Activated CD8-positive, alpha-beta memory T cell treated with anti-CD3 and anti-CD28 coated beads, Interleukin-2, amount 50 U/mL, for 1 hour (primary cell): ENCODE data around the gene PTPRR.

Experiments
- DNase-seq: peaks from one replicate; pipeline ENCODE4 v3.0.0-alpha.2; 2020; ENCODE audit errors: extremely low read depth

Gene PTPRR

DNA sequence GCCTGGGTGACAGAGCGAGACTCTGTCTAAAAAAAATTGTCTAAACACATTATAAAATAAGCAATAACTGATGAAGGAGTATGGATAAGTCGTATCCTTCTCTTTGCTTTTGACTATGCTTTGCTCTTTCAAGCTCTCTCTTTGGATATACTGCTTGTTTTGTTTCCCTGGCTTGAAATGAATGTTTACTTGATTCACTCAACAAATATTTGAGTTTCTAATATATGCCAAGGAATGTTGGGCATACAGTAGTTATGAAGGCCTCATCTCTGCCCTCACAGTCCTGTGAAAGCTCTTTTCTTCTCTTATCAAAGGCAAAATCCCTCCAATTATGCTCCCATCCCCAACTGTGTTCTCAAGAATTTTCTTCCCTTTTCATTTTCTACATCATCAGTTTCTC is 123.5 kb downstream of the PTPRR start:
- DNase-seq: no peak

DNA sequence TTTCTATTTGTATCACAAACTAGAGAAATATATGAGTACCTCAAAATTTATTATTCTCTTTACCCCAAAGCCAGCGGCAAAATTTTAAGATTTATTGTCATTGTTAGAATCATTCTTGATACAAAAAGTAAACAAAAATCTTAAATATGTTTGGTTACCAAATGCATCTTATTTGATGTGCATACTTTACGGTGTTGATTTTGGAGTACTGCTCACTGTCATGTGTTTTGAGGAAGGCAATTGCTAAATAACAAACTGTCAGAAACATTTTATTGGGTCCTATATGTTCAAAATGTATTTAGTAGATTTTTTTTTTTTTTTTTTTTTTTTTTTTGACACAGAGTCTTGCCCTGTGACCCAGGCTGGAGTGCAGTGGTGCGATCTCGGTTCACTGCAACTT is 124.9 kb downstream of the PTPRR start:
- DNase-seq: no peak

GRCh38 chr12:70794131-70794530 is 126.4 kb downstream of the PTPRR start:
- no peak for DNase-seq

GRCh38 chr12:70788774-70789173 is 131.8 kb downstream of the PTPRR start:
- no peak for DNase-seq

DNA sequence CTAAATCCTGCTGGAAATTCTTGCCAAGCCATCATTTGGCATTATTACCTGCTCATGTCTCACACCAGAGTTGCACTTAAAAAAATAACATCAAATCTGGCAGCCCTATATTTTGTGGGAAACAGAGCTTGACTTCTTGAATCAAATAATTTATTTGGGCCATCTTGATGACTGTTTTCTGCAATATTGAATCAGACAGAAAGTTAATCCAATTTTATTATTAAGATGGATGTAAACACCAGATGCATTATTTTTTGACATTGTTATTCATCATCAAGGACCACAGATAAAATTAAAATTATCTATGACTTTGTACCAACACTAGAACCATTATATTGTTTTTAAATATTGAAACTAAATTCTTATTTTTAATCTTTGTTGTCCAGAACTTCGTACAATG is 132.9 kb downstream of the PTPRR start:
- DNase-seq: no peak

DNA sequence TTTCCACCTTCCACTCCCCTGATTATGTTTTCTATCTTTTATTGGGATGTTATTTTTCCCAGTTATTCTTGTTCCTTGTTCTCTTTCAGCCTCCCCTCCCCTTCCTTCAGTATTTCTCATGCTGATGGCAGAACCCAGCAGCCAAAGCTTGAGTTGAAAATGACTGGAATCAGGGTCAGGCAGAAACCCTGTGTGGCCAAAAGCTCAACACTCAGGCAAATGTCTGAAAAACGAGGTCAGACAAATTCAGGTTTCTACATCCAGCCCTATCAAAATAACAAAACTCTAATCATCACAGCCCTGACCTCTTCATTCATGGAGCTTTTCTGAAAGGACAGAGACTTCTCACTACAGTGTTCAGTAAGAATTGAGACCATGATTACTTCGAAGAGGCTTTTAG is 134.6 kb downstream of the PTPRR start:
- DNase-seq: no peak

GRCh38 chr12:70784042-70784668 is 136.4 kb downstream of the PTPRR start:
- no peak for DNase-seq

DNA sequence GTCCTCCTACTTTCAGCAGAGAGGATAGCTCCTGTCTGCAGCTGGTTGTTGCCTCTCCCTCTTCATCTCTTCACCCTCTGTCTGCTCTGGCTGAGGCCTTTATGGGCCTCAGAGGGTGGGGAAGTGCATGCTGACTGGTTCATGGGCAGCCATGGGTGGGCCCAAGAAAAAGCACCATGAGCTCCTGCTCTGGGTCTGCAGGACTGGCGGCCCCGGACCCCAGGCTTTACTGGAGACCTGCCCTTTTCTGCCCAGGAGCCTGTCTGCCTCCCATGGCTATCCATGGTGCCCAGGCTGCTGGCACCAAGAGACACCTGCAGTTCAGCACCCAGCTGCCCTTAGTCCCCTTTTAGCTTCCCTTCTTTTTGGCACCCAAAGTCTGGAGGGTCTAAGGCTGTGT is 137.1 kb downstream of the PTPRR start:
- no peak for DNase-seq

GRCh38 chr12:70779250-70779649 is 141.3 kb downstream of the PTPRR start:
- DNase-seq: no peak

DNA sequence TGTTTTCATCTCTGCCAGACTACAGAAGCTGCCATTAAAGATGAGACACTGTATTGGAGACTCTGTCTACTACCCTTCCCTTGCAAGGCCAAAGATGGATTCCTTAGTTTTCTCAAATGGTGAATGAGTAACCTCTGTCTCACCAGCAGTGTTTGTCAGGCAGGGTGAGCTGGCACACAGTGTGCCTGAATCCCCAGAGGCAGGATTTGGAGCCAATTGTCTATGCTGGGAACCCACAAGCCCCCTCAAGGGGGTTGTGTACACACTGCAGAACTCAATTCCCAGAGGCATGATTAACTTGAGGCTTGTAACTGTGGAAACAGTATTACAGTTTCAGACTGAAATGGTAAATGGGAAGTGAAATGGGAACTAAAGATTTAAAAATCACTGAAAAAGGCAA is 146.5 kb downstream of the PTPRR start:
- no peak for DNase-seq

GRCh38 chr12:70772836-70773235 is 147.7 kb downstream of the PTPRR start:
- no peak for DNase-seq

GRCh38 chr12:70771581-70771980 is 149.0 kb downstream of the PTPRR start:
- DNase-seq: no peak

GRCh38 chr12:70763666-70764065 is 156.9 kb downstream of the PTPRR start:
- no peak for DNase-seq

GRCh38 chr12:70762000-70762399 is 158.5 kb downstream of the PTPRR start:
- DNase-seq: no peak

- DNase-seq: no peak
Observed at GRCh38 chr12:70759161-70759918, 161.2 kb downstream of the PTPRR start.

GRCh38 chr12:70758494-70758845 is 162.1 kb downstream of the PTPRR start:
- no peak for DNase-seq

DNA sequence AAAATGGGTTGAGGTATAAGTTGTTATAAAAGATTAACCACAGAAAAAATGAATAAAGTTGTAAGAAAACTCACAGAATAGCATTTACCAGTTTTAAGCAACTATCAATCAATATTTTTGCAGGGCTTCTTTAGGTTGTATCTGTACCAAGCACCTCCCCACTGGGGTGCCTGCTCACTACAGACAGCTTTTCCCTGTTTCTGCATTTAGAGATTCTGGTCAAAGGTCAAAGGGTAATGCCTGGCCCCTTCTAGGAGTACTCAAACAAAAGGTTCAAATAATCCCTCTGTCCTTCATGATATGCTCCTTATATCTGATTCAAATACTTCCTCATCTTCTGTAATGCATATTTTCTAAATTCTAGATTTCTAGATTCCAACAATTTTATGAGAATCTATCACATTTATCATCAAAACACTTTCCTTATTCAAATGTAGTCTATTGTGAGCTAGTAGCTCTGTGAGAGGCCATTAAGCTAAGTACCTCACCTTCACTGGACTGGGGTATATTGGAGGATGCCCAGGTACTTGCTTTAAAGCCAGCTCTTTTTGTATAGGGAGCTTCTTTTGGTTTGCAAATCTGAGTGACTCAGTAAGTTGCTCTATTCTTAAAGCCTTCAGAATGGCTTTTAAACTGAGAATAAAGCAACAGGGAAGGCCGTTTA is 162.6 kb downstream of the PTPRR start:
- no peak for DNase-seq

- DNase-seq: no peak
Observed at GRCh38 chr12:70756791-70757190, 163.7 kb downstream of the PTPRR start.

- no peak for DNase-seq
Observed at GRCh38 chr12:70756118-70756517, 164.4 kb downstream of the PTPRR start.

- no peak for DNase-seq
Observed at GRCh38 chr12:70754330-70754741, 166.2 kb downstream of the PTPRR start.

DNA sequence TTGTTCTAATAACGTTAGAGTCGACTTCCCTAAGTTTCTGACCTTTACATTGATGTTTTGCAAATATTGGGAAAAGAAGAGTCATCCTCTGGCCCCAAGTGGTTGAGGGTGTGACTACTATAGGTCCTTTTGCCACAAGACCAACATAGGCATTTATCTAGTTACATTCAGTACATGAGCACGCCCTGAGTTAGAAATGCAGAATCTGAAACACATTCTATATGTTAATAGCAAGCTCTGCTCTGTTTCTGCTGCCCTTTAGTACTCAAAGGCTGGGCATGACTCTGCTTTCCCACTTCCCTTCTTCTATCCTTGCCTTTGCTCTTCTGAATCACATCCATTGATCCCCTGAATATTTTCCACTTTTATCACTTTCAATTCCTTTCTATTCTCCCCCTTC is 168.2 kb downstream of the PTPRR start:
- no peak for DNase-seq

DNA sequence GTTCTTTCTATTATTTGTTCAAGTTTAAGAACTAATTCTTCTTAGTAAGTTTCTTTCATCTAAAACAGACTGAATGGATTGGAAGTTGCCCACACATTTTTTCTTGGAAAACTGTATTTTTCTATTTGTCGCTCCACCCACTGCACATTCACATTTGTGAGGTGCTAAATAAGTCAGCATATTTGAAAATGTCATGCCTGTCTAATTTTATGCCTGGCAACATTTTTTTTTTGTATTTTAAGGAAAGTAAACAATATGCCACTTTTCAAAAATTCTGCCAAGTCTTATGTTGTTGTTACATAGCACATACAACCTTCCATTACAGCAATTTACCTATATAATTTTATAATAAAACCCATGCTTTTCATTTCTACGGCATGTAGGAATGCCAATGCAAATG is 170.6 kb downstream of the PTPRR start:
- no peak for DNase-seq

DNA sequence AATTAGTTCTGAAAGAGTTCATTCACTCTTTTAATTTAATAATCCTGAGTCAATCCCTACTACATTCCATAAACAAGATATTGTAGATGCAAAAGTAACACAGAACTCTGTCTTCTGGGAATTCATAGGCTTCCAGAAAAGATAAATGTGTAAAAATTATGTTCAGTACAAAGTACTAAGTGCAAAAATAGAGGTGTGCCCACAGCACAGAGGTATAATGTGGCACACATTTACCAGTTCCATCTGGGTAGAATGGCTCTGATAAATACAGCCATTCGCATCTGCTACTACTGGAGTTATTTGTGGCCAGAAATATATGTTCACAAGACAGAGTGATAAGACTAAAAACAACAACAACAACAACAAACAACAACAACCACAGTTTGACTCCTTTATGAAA is 171.7 kb downstream of the PTPRR start:
- DNase-seq: no peak
